K562 (cell line): ENCODE measurements around the gene RHBDF2. TPM values are rescaled to one million over a fixed set of nuclear protein-coding genes. Genes with fewer than 3 reads are reported as not detected.
A peak's percentile ranks its signal among the peaks of the same experiment; 100 is the strongest.

Experiments used
- ATAC-seq: fragments of 200-7000 bp; cut with Tn5 transposase; 3 replicates; pipeline ENCODE4 v1.9.1; 2020; ENCODE audit warnings: moderate library complexity
- BruUV-seq: library from RNA; stranded (reverse); fragments of 400-500 nt; replicated peaks from 2 replicates; lab custom pipeline; 2021; lab: Mats Ljungman, UMichigan
- CTCF ChIA-PET: fragments of 300-600 bp; formaldehyde crosslinking; extraction: SDS; loops from one replicate; lab custom pipeline; 2021; ENCODE audit warnings: low intra/inter-chr PET ratio; lab: Yijun Ruan, JAX
- POLR2A ChIA-PET: fragments of 300-600, 350-650 bp; sonication (Branson Sonifier 250); formaldehyde crosslinking; extraction: SDS; loops from one replicate; lab custom pipeline; 2021; ENCODE audit warnings: antibody characterized with exemption, inconsistent platforms; lab: Yijun Ruan, JAX
- DNase-seq, 4 experiments: peaks; one replicate each; pipeline versions ENCODE4 v3.0.0 to v3.0.0-alpha.2; 2011 to 2018; ENCODE audit warnings: low spot score in 3 of 4, mixed read lengths in 3 of 4; ENCODE audit errors: extremely low read depth in 1 of 4
- FAIRE-seq: peaks from 2 replicates; lab custom pipeline; 2011; peaks lifted over from hg19 to GRCh38; lab: Jason Lieb, UNC
- H2AFZ ChIP-seq: 2 replicates; pipeline ENCODE4 v1.6.0; 2011; ENCODE audit warnings: low read depth, low read length, control low read depth, inconsistent platforms
- H3K27ac ChIP-seq: fragments of 200-600 bp; 3 replicates; pipeline ENCODE4 v1.8.0; 2011; ENCODE audit warnings: low read depth, mild to moderate bottlenecking, control low read depth, inconsistent platforms, low read length, moderate library complexity, mixed read lengths; ENCODE audit errors: extremely low read depth
- H3K27me3 ChIP-seq, 2 experiments: fragments of 300-600 bp in 1 of 2; 2 replicates in 1 of 2; 3 replicates in 1 of 2; pipeline versions ENCODE4 v1.6.0 to v1.8.0; 2011; ENCODE audit warnings: inconsistent platforms in 2 of 2, low read length in 2 of 2, mild to moderate bottlenecking in 1 of 2, mixed read lengths in 1 of 2, moderate library complexity in 1 of 2; ENCODE audit not compliant: control insufficient read depth in 2 of 2, insufficient read depth in 2 of 2
- H3K36me3 ChIP-seq: fragments of 300-600 bp; 3 replicates; pipeline ENCODE4 v1.8.0; 2011; ENCODE audit warnings: mild to moderate bottlenecking, low read length, inconsistent platforms; ENCODE audit not compliant: control insufficient read depth, insufficient read depth
- H3K4me1 ChIP-seq, 2 experiments: fragments of 200-600 bp in 1 of 2; replicated peaks in 1 of 2; 2 replicates in 1 of 2; 3 replicates in 1 of 2; pipeline versions ENCODE4 v1.5.1 to v1.8.0; 2011; ENCODE audit warnings: inconsistent platforms in 2 of 2, low read length in 2 of 2, mild to moderate bottlenecking in 1 of 2, mixed read lengths in 1 of 2, moderate library complexity in 1 of 2; ENCODE audit not compliant: control insufficient read depth in 2 of 2, insufficient read depth in 2 of 2
- H3K4me2 ChIP-seq: 2 replicates; pipeline ENCODE4 v1.6.1; 2011; ENCODE audit warnings: low read length, control low read depth, inconsistent platforms, mixed read lengths; ENCODE audit not compliant: insufficient read depth
- H3K4me3 ChIP-seq: fragments of 200-600 bp; sonication (generic), shearing (Covaris generic); 2 replicates; pipeline ENCODE4 v1.5.1; 2016; ENCODE audit warnings: control low read depth, inconsistent platforms
- H3K79me2 ChIP-seq: fragments of 200-600 bp; 3 replicates; pipeline ENCODE4 v1.8.0; 2011; ENCODE audit warnings: low read length, inconsistent platforms; ENCODE audit not compliant: control insufficient read depth, insufficient read depth
- H3K9ac ChIP-seq, 2 experiments: 2 replicates each; pipeline versions ENCODE4 v1.6.0 to v1.6.1; 2011; ENCODE audit warnings: low read depth in 2 of 2, low read length in 2 of 2, control low read depth in 1 of 2, inconsistent platforms in 1 of 2, mild to moderate bottlenecking in 1 of 2, mixed read lengths in 1 of 2; ENCODE audit not compliant: insufficient read depth in 1 of 2
- H3K9me1 ChIP-seq: one replicate; pipeline ENCODE4 v1.6.0; 2011; ENCODE audit warnings: inconsistent platforms, mild to moderate bottlenecking, low read length, moderate library complexity; ENCODE audit not compliant: control insufficient read depth, insufficient read depth
- H3K9me3 ChIP-seq: replicated peaks from 2 replicates; pipeline ENCODE4 v1.5.1; 2011; ENCODE audit warnings: low read depth, low read length, inconsistent platforms; ENCODE audit not compliant: control insufficient read depth, insufficient read depth
- H4K20me1 ChIP-seq: replicated peaks from 2 replicates; pipeline ENCODE4 v1.6.1; 2011; ENCODE audit warnings: low read length, inconsistent platforms, mixed read lengths; ENCODE audit not compliant: control insufficient read depth, insufficient read depth
- ATF3 ChIP-seq, 2 experiments: fragments of 450-650 bp in 1 of 2; sonication (generic) in 1 of 2; formaldehyde crosslinking in 1 of 2; IDR thresholded peaks in 1 of 2; conservative IDR thresholded peaks in 1 of 2; 2 replicates each; pipeline versions ENCODE4 v1.6.1 to v1.8.1; 2016 to 2023; ENCODE audit warnings: mild to moderate bottlenecking in 2 of 2, moderate library complexity in 2 of 2, inconsistent platforms in 1 of 2, missing genetic modification reagents in 1 of 2
- SMARCA5 ChIP-seq: fragments of 450-650 bp; IDR thresholded peaks from 2 replicates; pipeline ENCODE4 v1.6.1; 2016
- SMARCC2 ChIP-seq: fragments of 450-650 bp; IDR thresholded peaks from 2 replicates; pipeline ENCODE4 v1.6.1; 2017; ENCODE audit warnings: antibody characterized with exemption, moderate library complexity, mild to moderate bottlenecking, low read depth
- ZBTB40 ChIP-seq, 2 experiments: fragments of 450-650 bp in 1 of 2; sonication (generic) in 1 of 2; formaldehyde crosslinking in 1 of 2; IDR thresholded peaks; 2 replicates each; pipeline versions ENCODE4 v1.7.1 to v1.9.0; 2016 to 2022; ENCODE audit warnings: inconsistent platforms in 1 of 2, mild to moderate bottlenecking in 1 of 2, missing genetic modification reagents in 1 of 2
- ZNF12 ChIP-seq: sonication (generic); formaldehyde crosslinking; IDR thresholded peaks from 2 replicates; pipeline ENCODE4 v1.4.0; 2020; ENCODE audit warnings: mild to moderate bottlenecking, missing genetic modification reagents
- ZNF740 ChIP-seq, 3 experiments: fragments of 200-800 bp in 1 of 3; sonication (Bioruptor generic) in 1 of 3; sonication (generic) in 1 of 3; formaldehyde crosslinking in 1 of 3; IDR thresholded peaks; 2 replicates each; pipeline versions ENCODE4 v1.6.1 to v1.8.0; 2016 to 2022; ENCODE audit warnings: mild to moderate bottlenecking in 2 of 3, missing compliant biosample characterization in 2 of 3, missing genetic modification characterization in 2 of 3, missing genetic modification reagents in 1 of 3
- WGBS: fragments of 100-300 bp; shearing (Covaris generic); methylation state at CpG from one replicate; pipeline ENCODE4 v1.1.6; 2016; ENCODE audit warnings: low coverage, mixed read lengths; ENCODE audit not compliant: insufficient coverage; ENCODE audit errors: missing lambda C conversion rate; 5-methylcytosine and 5-hydroxymethylcytosine counted together
- in situ Hi-C: fragments of 300-500 bp; cut with MboI; formaldehyde crosslinking; loops from 4 replicates; pipeline ENCODE4 v1.15.0; 2018; ENCODE audit warnings: inconsistent platforms, mixed read lengths
- intact Hi-C: fragments of 100-400 bp; cut with micrococcal nuclease; formaldehyde crosslinking; loops from 2 replicates; pipeline ENCODE4 v1.14.2; 2022
- polyA plus RNA-seq, 8 experiments: library from polyadenylated mRNA; depleted of rRNA in 4 of 8; stranded (reverse) in 5 of 8; unstranded in 3 of 8; fragments of >200 nt; fragmentation: Nextera tagmentation in 2 of 8; fragmentation: Illumina TruSeq in 1 of 8; extraction: Ambion mirVana in 2 of 8; extraction: Trizol in 1 of 8; gene quantifications; 2 replicates each; pipeline versions ENCODE4 v1.2.1 to v1.2.3, GENCODE V29; 2011 to 2014; ENCODE audit warnings: inconsistent platforms in 1 of 8, missing spikeins in 1 of 8
- total RNA-seq, 7 experiments: library from RNA; depleted of rRNA in 6 of 7; stranded (reverse); fragments of >200 nt in 6 of 7; fragmentation: Illumina TruSeq in 2 of 7; extraction: Trizol in 2 of 7; gene quantifications; 2 replicates each; pipeline versions ENCODE4 v1.2.1 to v1.2.3, GENCODE V29; 2011 to 2021; ENCODE audit warnings: low replicate concordance in 1 of 7

Gene RHBDF2
- total and polyA plus RNA-seq, 9 of the 15 experiments (the other 6 are each of a cell fraction or from before 2014, with no cell fraction given): 0.04 to 2.8 (median 1.1) TPM

- in situ Hi-C loops (no loop called here), intact Hi-C loops (no loop called here)
- POLR2A ChIA-PET: interaction anchor here (0.6 to 2.7 kb wide), 4 partner anchors 8 to 147 kb away, joined by 3 to 9 read pairs (median 5); no protein-coding TSS in a partner anchor
- Histone ChIP-seq H3K27me3 (no peaks in the 10 kb centered on the region), H3K9me3 (no peaks in the 10 kb centered on the region), H3K27ac (peak overlapping the region; percentile 78), H3K4me3 (no peak overlapping the region), H3K9ac (peak overlapping the region; percentile 18 to 83; a peak in 3 of 4 replicates), H2AFZ (no peak overlapping the region), H3K4me1 (peaks cover 61 to 79% of the 10 kb centered on the region in 2 experiments), H3K9me1 (peaks cover 3% of the 10 kb centered on the region), H4K20me1 (peaks cover 25% of the 10 kb centered on the region; the same call in 1 of the 2 replicates), H3K4me2 (peak overlapping the region; percentile 73), H3K79me2 (peaks cover 99% of the 10 kb centered on the region), H3K36me3 (peaks cover 12% of the 10 kb centered on the region; the same call in 1 of the 3 replicates)
- DNase-seq: peak in 2 of 4 experiments; percentile 46 to 50
- 44% methylated on average over 7 of the region's 8 CpGs for WGBS
- CTCF ChIA-PET: interaction anchor here (0.5 to 0.7 kb wide), 2 partner anchors 333 to 370 kb away, joined by 3 to 4 read pairs; partner anchors contain the start of gene SRP68
- peak; percentile 53 for ATAC-seq
- BruUV-seq: no TSS peak
- FAIRE-seq: peak; percentile 70
- peak; percentile 67 for TF ChIP-seq SMARCC2
- no peak for TF ChIP-seq ZNF740 (CRISPR knock-in tag; IDR thresholded peaks at IDR 0.05)
- no peak for TF ChIP-seq ZNF740 (tag; IDR thresholded peaks at IDR 0.05)
- no peak for TF ChIP-seq ZNF12 (CRISPR knock-in tag)
- peak; percentile 59 for TF ChIP-seq ATF3 (IDR thresholded peaks at IDR 0.05)
- TF ChIP-seq ATF3 (CRISPR knock-in tag; conservative IDR thresholded peaks at IDR 0.05): no peak
- TF ChIP-seq SMARCA5: peak; percentile 71; the same call in 1 of the 2 replicates
- TF ChIP-seq ZBTB40 (IDR thresholded peaks at IDR 0.05): 0 out of 2 replicates have a peak, but pooled peaks have one; percentile 16
- no peak for TF ChIP-seq ZBTB40 (CRISPR knock-in tag; IDR thresholded peaks at IDR 0.05)
Measured at GRCh38 chr17:76442341-76443338, 58.6 kb downstream of the RHBDF2 start.
